Measurements from ENCODE around the gene CTSC.

Gene CTSC

GRCh38 chr11:88337181-88337986 lies at the start of gene CTSC:
TSS of gene CTSC (minus strand) at chr11:88337736. CDS start at chr11:88337672, 64 bp downstream.
- peak; percentile 95 for DNase-seq

GRCh38 chr11:88384669-88385005 lies 47.1 kb upstream of the CTSC start:
- DNase-seq: no peak

GRCh38 chr11:88384004-88384668 lies 46.6 kb upstream of the CTSC start:
- no peak for DNase-seq

- no peak for DNase-seq
Observed at GRCh38 chr11:88383447-88383846, 45.9 kb upstream of the CTSC start.

- DNase-seq: no peak
Observed at GRCh38 chr11:88379130-88379529, 41.6 kb upstream of the CTSC start.

GRCh38 chr11:88378422-88379066 lies 41.0 kb upstream of the CTSC start:
- DNase-seq: no peak

- DNase-seq: no peak
Observed at GRCh38 chr11:88377646-88378045, 40.1 kb upstream of the CTSC start.

- DNase-seq: no peak
Observed at GRCh38 chr11:88377144-88377543, 39.6 kb upstream of the CTSC start.

GRCh38 chr11:88375927-88376470 lies 38.5 kb upstream of the CTSC start:
- peak; percentile 39 for DNase-seq

GRCh38 chr11:88370782-88371181 lies 33.2 kb upstream of the CTSC start:
- no peak for DNase-seq

GRCh38 chr11:88367310-88367709 lies 29.8 kb upstream of the CTSC start:
- DNase-seq: no peak

GRCh38 chr11:88363648-88364065 lies 26.1 kb upstream of the CTSC start:
- peak; percentile 80 for DNase-seq

- DNase-seq: no peak
Observed at GRCh38 chr11:88363004-88363403, 25.5 kb upstream of the CTSC start.

GRCh38 chr11:88360141-88360540 lies 22.6 kb upstream of the CTSC start:
- DNase-seq: no peak

- DNase-seq: peak; percentile 66
Observed at GRCh38 chr11:88359541-88359940, 22.0 kb upstream of the CTSC start.

- DNase-seq: no peak
Observed at GRCh38 chr11:88359114-88359513, 21.6 kb upstream of the CTSC start.

- peak; percentile 14 for DNase-seq
Observed at GRCh38 chr11:88358040-88358431, 20.5 kb upstream of the CTSC start.

- DNase-seq: peak; percentile 85
Observed at GRCh38 chr11:88357323-88358039, 19.9 kb upstream of the CTSC start.

GRCh38 chr11:88355887-88356286 lies 18.4 kb upstream of the CTSC start:
- peak; percentile 97 for DNase-seq

GRCh38 chr11:88354912-88355311 lies 17.4 kb upstream of the CTSC start:
- DNase-seq: peak; percentile 84

GRCh38 chr11:88353835-88354496 lies 16.4 kb upstream of the CTSC start:
- DNase-seq: peak; percentile 92

GRCh38 chr11:88353386-88353785 lies 15.8 kb upstream of the CTSC start:
- no peak for DNase-seq
